ENCODE results near the gene KMT5C.

KMT5C gene

GRCh38 chr19:55347442-55348009 lies 7.8 kb downstream of the KMT5C start:
- no peak for DNase-seq (ENCODE audit: low read depth)

GRCh38 chr19:55348317-55349034 lies 8.8 kb downstream of the KMT5C start:
- DNase-seq (ENCODE audit: low read depth) = no peak

- no peak for DNase-seq (ENCODE audit: low read depth)
Observed at GRCh38 chr19:55350620-55351315, 11.1 kb downstream of the KMT5C start.

- DNase-seq (ENCODE audit: low read depth) = no peak
Observed at GRCh38 chr19:55352040-55352439, 12.4 kb downstream of the KMT5C start.

GRCh38 chr19:55352549-55353145 lies 13.0 kb downstream of the KMT5C start:
- DNase-seq (ENCODE audit: low read depth) = no peak

- DNase-seq (ENCODE audit: low read depth) = no peak
Observed at GRCh38 chr19:55353356-55353802, 13.7 kb downstream of the KMT5C start.

GRCh38 chr19:55353803-55354697 lies 14.4 kb downstream of the KMT5C start:
- DNase-seq (ENCODE audit: low read depth) = peak; percentile 27

DNA sequence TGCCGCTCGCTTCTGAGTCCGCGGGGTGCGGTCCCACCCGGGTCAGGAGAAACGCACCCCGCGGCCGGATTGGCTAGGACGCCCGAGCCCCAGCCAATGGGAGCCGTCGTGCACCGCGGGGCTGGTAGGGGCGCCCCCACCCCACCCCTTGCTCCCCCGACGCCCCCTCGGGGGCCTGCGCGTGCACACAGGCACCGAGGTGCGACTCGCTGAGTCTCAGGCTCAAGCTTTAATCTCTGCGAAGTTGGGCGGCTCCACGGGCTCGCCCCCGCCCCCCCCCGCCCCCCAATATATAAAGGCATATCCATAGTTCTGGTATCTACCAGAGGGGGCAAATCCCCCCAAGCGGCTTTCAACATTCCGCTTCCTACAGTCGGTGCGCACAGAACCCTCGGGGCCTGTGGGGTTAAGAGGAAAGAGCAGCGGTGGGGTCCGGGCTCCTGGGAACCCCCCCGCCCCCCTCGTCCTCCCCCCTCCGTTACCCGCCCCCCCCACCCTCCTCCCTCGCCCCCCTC lies 15.1 kb downstream of the KMT5C start, which contains the start of gene COX6B2:
COX6B2 (minus strand) TSS at position 22 of the 515 bp plus-strand sequence. CDS start 198 bp downstream, outside the sequence.
- DNase-seq (ENCODE audit: low read depth) = no peak

DNA sequence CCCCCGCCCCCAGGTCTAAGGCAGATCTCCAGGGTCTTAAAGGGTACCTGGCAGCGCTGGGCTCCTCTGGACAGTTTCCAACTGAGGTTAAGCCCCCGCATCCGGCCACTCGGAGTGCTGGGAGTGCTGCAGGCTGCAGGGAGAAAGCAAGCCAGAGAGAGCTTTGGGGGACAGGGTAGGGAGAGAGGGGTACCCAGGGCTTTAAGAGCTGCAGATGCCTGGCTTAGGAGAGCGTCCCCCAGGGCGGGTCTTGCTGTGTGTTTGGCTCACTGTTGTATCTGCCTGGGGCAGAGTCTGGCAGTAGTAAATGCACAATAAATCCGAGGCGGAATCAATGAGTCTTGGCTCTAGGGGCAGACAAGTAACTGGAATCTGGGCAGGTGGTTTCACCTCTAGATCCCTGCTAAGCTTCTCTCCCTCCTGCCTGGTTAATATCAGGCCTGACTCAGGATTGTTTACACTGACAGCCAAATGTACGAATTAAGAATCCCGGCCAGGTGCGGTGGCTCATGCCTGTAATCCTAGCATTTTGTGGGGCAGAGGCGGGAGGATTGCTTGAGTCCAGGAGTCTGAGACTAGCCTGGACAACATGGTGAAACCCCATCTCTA lies 15.6 kb downstream of the KMT5C start:
- DNase-seq (ENCODE audit: low read depth) = no peak

GRCh38 chr19:55358493-55358892 lies 18.8 kb downstream of the KMT5C start:
- no peak for DNase-seq (ENCODE audit: low read depth)

DNA sequence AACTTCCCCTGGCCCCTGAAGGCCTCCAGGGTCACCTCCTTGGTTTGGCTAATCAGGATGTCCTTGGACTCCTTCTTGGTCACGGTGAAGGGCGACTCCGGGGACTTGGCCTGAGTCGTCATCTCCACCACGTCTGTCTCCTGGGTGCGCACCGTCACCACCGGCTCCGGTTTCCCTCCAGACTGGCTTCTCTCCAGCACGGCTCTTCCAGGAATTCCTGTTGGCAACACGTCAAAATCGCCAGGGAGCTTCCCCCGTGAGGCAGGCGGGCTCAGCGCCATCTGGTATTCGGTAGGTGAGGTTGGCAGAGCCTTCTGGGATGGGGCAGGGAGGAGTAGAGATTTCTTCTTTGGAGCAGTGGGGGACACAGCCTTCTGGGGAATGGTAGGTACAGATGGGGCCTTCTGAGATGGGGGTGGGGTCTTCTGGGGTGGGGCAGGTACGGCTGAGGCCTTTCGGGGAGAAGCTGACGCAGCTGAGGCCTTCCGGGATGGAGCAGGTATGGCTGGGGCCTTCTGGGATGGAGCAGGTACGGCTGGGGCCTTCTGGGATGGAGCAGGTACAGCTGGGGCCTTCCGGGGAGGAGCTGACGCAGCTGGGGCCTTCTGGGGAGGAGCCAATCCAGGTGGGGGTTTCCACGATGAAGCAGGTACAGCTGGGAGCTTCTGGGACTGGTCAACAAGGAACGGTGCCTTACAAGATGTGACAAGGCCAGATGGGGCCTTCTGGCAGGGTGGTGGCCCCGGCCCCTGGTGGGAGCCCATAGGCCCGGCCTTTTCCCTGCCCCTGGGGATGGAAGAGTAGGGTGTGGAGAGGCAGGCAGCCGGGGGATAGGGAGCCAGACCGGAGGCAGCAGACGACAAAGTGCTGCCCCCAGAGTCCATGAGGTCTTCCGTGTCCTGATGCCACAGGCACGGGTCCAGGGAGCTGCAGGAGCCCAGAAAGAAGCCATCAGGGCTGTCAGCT lies 19.6 kb downstream of the KMT5C start:
- DNase-seq (ENCODE audit: low read depth) = no peak

DNA sequence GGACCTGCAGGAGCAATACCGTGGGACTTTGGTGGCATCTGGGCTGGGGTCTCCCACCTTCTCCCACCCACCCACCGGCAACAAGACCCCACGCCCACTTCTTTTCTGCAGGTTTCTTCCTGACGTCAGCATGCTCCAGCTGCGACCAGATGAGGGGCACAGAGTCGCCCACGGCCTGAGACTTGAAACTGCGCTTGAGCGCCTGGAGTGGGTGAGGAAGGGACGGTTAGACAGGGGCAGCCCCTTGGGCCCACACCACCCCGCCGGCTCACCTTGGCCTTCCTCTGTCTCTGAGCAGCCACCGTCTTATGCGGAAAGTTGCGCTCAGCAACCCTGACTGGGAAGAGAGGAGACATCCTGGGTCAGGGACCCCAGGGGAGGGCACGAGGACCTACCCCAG lies 21.2 kb downstream of the KMT5C start:
- no peak for DNase-seq (ENCODE audit: low read depth)

GRCh38 chr19:55362174-55362989 lies 22.7 kb downstream of the KMT5C start:
- no peak for DNase-seq (ENCODE audit: low read depth)

GRCh38 chr19:55362990-55363716 lies 23.5 kb downstream of the KMT5C start, which contains the start of gene GARIN5B:
Gene GARIN5B, minus strand, starts transcription at chr19:55363260. Its CDS starts 194 bp downstream, at chr19:55363066.
- no peak for DNase-seq (ENCODE audit: low read depth)

GRCh38 chr19:55365245-55365644 lies 25.6 kb downstream of the KMT5C start:
- no peak for DNase-seq (ENCODE audit: low read depth)

GRCh38 chr19:55365964-55366363 lies 26.3 kb downstream of the KMT5C start:
- no peak for DNase-seq (ENCODE audit: low read depth)

- DNase-seq (ENCODE audit: low read depth) = no peak
Observed at GRCh38 chr19:55366790-55367189, 27.1 kb downstream of the KMT5C start.

DNA sequence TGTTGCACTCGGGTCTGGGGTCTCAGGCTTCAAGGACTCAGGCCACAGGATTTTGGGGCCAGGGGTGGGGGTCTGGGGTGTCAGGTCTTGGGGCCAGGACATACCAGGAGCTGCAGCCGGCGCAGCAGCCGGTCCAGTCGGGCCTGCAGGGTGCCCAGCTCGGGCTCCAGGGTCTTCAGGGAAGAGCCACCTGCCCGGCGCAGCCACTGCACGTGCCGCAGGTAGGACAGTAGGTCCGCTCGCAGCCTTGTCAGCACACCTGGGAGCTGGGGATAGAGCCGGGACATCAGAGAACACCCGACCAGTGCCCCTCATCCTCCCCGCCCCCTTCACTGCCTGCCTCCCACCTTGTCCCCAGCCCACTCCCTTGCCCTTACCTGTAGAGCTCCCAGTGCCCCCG lies 28.4 kb downstream of the KMT5C start:
- DNase-seq (ENCODE audit: low read depth) = no peak
